GM19035 (cell line): ENCODE data around the gene TMPRSS9.
"Not testable (repeated sequence)": the region's sequence is repeated elsewhere in the genome, so short reads cannot be mapped to it uniquely, and the experiment has no call there.

Source experiments
- ATAC-seq: cut with Tn5 transposase; IDR thresholded peaks from one replicate; pipeline ENCODE4 v1.9.1; 2021; ENCODE audit not compliant: unreplicated experiment

Gene TMPRSS9

GRCh38 chr19:2341244-2341751 lies 18.8 kb upstream of the TMPRSS9 start:
- no peak for ATAC-seq

DNA sequence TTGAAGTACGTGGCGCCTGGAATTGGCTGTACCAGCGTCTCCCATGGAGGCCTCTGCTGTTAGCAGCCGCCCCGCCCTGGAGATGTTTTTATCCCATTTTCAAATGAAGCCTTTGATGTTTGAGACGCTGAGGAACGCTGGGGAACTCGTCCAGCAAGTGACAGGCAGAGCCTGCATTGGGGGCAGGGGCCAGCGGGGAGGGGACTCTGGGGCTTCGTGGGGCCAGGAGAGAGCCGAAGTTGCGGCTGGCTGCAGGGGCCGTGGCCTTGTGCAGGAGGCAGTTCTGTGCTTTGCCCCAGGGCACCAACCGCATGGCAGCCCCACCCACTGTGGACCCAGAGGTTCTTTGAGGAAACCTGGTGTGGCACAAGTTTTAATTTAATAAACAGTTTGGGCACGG lies 18.1 kb upstream of the TMPRSS9 start:
- no peak for ATAC-seq

DNA sequence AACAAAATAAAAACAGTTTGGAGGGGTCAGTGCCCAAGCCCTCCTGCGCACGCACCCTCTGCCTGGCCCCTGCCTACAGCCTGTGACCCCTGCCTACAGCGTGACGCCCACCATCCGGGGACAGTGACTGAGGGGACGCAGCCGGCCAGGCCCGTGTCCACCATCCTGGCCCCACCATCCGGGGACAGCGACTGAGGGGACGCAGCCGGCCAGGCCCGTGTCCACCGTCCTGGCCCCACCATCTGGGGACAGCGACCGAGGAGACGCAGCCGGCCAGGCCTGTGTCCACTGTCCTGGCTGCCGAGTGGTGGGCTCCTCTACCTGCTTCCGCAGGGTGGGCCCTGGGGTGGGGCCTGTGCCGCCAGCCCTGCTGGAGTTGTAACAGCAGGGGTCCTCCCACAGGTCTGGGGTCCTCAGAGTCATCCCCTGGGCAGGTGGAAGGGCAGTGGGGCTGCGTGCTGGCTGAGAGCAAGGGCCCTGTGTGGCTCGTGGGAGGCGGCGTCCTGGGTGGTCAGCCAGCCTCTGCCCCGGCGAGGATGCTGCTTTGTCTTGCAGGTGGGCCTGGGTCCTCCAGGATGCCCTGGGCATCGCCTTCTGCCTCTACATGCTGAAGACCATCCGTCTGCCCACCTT lies 17.3 kb upstream of the TMPRSS9 start:
- no peak for ATAC-seq

- no peak for ATAC-seq
Observed at GRCh38 chr19:2343289-2343982, 16.6 kb upstream of the TMPRSS9 start.

- no peak for ATAC-seq
Observed at GRCh38 chr19:2344381-2344870, 15.6 kb upstream of the TMPRSS9 start.

GRCh38 chr19:2345076-2345475 lies 15.0 kb upstream of the TMPRSS9 start:
- no peak for ATAC-seq

GRCh38 chr19:2345794-2346663 lies 14.0 kb upstream of the TMPRSS9 start:
- ATAC-seq: no peak

DNA sequence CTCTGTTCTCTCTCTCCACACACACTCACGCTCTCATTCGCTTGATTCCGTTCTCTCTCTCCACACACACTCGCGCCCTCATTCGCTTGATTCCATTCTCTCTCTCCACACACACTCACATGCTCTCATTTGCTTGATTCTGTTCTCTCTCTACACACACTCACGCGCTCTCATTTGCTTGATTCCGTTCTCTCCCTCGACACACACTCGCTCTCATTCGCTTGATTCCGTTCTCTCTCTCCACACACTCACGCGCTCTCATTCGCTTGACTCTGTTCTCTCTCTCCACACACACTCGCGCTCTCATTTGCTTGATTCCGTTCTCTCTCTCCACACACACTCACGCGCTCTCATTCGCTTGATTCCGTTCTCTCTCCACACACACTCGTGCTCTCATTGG lies 10.2 kb upstream of the TMPRSS9 start:
- not testable (repeated sequence) for ATAC-seq

DNA sequence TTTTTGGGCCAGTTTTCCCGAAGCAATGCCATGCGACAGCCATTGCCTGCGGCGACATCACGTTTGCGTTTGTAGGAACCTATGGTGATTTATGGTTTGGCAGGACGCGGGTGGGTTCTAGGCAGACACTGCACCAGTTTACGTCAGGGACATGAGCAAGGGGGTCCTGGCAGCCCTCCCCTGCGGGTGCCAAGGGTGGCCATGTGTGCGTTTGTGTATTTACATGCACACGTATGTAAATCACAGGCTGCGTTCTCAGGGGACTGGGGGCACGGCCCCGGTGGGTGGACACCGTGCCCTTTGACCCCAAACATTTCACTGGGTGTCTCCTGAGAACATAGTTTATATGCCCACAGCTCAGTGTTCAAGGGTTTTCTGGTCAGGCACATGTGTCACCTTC lies 9.4 kb upstream of the TMPRSS9 start:
- ATAC-seq: no peak

GRCh38 chr19:2351591-2351990 lies 8.5 kb upstream of the TMPRSS9 start:
- no peak for ATAC-seq

GRCh38 chr19:2352121-2352520 lies 7.9 kb upstream of the TMPRSS9 start:
- ATAC-seq: no peak

- ATAC-seq: no peak
Observed at GRCh38 chr19:2353159-2353886, 6.7 kb upstream of the TMPRSS9 start.

- no peak for ATAC-seq
Observed at GRCh38 chr19:2353887-2354592, 6.0 kb upstream of the TMPRSS9 start.

DNA sequence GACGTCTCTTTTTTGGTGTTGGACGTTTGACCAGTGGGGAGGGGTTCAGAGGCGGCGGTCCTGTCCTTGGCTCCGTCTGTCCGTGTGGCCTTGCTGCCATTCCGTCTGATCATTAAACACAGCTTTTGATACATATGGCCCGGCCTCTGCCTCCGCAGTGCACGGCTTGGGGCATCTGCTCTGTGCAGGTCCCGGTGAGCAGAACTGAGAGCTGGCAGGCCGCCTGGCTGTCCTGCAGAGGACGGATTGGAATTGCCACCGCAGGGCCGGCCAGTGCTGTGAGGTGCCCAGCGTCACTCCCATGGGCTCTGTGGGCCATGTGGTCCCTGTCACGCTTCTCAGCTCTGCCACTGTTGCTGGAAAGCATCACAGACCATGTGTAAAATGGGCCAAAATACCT lies 5.4 kb upstream of the TMPRSS9 start:
- no peak for ATAC-seq

- no peak for ATAC-seq
Observed at GRCh38 chr19:2355168-2356035, 4.7 kb upstream of the TMPRSS9 start.

DNA sequence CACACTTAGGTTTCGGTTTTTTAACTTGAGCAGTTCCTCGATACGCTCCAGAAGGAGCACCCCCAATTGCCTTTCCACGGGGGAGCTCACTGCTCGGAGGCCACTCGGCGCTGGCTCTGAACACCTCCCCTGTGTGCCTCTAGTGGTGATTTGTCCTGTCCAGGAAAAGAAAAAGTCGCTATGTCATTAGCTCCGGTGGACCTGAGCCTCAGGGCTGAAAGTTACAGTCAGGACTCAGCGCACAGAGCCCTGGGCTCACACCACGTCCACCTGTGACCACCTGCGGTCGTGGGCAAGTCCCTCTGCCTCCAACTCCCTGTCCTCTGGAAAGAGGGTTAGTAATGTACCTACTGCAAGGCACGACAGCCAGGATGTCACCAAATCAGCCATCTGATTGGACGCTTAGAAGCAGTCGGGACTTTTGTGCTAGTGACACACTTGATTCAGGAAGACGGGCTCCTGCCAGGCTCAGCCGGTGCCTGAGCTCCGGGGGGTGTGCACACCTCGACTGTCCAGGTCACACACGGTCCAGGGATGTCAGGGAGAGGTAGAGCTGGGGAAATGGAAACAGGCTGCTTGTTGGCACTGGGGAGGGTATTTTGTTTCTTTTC lies 3.9 kb upstream of the TMPRSS9 start:
- ATAC-seq: no peak

DNA sequence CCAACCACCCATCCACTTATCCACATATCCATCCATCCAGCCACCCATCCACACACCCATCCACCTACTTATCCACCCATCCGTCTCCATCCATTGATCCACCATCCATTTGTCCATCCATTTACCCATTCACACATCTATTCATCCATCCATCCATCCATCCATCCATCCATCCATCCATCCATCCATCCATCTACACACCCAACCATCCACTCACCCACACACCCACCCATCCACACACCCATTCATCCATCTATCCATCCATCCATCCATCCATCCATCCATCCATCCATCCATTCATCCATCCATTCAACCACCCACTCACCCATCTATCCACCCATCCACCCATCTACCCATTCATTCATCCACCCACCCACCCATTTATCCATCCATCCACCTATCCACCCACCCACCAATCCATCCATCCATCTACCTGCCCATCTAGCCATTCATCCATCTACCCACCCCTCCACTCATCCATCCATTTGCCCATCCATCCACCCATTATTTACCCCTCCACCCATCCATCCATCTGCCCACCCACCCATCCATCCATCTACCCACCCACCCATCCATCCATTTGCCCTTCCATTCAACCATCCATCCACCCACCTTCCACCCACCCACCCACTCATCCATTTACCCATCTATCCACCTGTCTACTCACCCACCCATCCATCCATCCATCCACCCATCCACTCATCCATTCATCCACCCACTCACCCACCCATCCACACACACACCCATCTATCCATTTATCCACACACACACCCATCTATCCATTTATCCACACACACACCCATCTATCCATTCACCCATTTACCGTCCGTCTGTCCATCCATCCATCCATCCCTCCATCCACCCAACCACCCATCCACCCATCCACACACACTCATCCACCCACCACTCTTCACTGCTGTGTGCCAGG lies 2.5 kb upstream of the TMPRSS9 start:
- ATAC-seq: no peak
